GM18858 (cell line): ENCODE data around the gene WWC1.
"Not testable (repeated sequence)": the region's sequence is repeated elsewhere in the genome, so short reads cannot be mapped to it uniquely, and the experiment has no call there.

Source experiments
- ATAC-seq: cut with Tn5 transposase; IDR thresholded peaks from one replicate; pipeline ENCODE4 v1.9.1; 2021; ENCODE audit not compliant: unreplicated experiment

The WWC1 gene

DNA sequence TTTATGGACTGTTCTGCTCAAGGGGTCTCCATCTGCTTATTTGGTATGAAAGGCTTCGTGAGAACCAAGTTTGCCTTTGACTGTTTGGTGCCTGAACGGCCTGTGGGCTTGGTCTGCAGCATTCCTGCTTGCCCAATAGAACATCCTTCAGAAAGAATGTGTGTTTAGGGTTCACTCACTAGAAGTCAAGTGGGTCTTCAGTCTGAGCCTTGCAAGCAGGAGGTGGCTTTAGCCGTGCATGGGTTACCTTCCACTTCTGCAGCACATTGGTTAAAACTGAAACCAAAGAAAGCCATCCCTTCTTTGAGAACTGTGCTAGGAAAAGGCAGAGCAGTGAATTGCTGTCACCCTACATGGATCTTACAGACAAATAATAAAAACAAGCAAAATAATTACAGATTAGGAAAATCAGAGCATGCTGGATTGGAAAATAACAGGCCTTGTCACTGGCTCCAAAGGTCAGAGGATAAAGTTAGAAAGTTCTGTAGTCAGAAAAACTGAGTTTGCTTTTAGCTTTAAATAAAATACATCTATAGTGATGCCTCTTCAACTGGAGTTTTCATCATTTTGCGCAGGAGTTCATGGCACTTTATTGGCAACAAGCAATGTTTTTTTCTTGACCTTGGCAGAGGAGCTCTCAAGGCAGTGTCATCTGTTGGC, 16.6 kb downstream of the WWC1 start:
- no peak for ATAC-seq

GRCh38 chr5:168308976-168309598, 17.6 kb downstream of the WWC1 start:
- no peak for ATAC-seq

DNA sequence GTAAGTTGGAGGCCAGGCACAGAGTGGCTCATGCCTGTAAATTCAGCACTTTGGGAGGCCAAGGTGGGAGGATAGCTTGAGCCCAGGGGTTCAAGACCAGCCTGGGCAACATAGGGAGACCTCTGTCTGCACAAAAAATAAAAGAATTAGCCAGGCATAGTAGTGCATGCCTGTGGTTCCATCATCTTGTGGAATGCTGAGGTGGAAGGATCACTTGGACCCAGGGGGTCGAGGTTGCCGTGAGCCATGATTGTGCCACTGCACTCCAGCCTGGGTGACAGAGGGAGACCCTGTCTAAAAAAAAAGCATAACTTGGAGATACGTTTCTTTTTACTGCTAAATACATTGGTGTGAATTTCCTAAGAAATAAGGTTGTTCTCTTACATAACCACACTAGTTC, 19.1 kb downstream of the WWC1 start:
- not testable (repeated sequence) for ATAC-seq

DNA sequence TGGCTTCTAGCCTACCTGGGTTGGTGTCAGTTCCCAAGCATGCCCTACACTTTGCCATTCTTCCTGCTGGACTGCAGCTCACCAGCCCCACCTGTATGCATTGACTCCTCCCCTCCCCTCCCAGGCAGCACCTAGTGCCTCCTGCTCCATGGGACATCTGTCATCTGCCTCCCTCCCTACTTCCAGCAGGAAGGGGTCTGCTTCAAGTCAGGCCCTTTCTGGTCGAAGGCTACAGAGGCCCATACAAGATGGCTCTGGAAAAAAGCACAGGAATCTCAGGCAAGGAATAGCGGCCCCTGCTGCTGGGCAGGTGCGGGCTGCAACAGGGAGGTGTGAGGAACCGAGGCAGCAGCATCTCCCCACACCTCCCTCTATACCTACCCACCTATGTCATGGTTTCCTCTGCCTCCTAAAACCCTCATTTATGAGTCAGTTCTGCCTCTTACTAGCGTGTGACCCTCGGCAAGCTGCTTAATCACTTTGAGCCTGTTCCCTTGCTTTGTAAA, 19.7 kb downstream of the WWC1 start:
- ATAC-seq, result no peak

- ATAC-seq, result no peak
Observed at GRCh38 chr5:168312606-168313295, 21.3 kb downstream of the WWC1 start.

DNA sequence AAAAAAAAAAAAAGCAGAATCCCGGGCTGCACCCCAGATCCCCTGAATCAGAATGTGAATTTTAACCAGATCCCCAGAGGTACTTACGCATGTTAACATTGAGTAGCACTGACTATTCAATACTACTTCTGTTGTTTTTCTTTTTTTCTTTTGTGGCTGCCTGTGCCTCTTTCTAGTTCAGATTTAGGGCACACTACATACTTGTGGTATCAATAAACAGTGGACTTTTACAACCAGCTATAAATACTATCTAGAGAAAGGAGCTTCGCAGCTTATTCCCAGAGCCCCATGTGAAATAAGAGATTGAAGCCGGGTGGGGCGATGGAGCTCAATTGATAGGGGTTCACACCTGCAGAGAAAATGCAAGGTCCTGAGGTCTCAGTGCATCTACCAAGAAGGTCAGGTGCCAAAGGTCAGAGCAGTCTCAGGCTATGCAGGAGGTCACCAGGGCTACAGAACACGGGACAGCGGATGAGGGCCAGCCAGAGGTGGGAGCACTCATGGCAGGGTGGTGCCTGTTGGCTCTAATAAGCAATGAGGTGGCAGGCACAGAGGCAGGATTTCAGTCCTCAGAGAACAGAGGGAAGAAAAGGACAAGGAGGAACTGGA, 22.3 kb downstream of the WWC1 start:
- ATAC-seq, result no peak

DNA sequence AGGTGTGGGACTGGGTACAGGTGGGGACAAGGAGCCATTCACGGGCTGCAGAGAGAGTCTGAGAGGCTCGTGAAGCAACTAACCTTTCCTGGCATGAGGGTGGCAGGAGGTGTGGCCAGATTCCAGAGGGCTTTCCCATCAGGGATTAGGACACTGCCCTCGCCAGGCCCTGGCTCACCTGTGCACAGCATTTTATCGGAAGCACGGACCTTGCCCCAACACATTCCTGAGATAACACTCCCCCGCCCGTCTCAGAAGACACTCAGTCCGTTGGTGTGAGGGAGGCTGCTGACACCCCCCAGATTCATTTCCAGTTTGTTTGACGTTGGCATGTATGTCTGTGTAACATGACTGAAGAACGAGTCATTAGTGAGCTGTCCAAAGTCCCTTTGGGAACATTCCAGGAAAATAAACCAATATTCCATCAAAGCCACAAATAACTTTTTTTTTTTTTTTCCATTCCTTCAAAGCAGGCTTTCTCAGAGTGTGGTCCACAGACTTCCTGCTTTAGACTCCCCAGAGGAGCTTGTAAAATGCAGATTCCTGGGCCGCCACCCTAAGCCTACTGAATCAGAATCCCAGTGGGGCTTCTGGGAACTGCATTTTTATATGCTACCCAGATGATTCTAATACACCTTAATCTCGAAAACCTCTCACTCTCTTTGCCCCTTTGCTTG, 23.4 kb downstream of the WWC1 start:
- no peak for ATAC-seq

- no peak for ATAC-seq
Observed at GRCh38 chr5:168315416-168316138, 24.1 kb downstream of the WWC1 start.

DNA sequence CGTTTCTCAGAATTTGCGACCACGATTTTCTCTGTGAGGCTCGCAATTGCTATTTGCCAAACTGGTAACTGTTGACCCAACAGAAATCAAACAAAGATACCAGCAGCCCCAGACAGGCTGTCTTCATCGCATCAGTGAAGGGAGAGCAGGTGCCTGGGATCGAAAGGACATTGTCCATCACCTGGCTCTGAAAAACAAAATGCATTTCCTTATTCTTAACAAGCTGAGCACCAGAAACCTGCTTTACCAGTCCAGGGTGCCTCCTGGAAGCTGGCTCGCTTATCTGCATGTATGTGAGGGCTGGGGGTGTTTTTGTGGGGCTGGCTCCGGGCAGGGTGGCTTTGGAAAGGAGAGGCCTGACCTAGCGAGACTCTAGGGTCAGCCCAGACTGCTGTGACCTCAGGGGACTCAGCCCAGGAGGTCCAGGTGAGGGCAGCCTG, 24.7 kb downstream of the WWC1 start:
- ATAC-seq, result no peak

DNA sequence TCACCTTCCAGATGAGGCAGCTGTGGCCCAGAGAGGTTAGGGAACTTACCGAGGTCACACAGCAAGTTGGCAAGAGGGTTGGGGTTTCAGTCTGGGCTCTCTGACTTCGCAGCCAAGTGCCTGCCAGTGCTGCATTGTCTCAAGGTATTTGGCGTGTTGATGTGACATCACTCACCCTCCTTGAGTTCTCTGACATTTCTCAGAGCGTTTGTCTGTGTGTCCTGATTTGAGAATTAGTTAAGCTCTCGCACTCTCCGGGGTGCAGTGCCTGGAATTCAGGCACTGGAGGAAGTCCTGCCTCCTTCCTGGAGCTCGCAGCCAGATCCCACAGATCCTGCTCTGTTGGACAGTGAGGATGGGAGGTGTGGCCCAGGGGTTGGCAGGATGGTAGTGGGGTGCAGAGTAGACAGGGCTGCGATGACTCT, 25.7 kb downstream of the WWC1 start:
- no peak for ATAC-seq

DNA sequence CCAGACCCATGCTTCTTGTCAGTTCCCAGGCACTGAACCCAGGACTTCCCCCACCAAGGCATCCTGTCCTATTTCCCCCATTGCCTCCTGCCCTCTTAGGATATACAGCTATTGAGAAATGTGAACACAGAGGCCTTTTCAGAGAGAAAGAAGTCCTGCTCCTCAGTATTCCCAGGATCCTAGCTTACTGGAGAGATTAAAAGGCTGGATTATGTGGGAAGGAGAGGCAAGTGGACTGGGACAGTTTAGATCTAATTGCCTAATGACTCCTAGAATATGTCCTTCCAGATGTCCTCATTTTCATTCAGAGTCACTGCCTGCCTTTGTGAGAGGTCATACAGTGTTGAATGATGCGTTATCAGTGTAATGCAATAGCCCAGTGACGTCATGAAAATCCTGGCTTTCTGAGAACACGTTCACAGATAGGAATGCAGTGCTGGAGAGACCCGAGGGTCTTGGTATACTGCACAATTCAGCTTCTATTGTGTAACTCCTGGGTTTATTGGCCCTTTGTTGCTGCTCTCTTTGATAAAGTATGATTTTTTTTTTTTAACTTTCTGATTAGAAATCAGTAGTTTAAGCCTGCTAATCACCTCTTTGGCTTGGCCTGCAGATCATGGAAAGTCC, 26.2 kb downstream of the WWC1 start:
- ATAC-seq, result no peak

GRCh38 chr5:168318240-168318639, 26.8 kb downstream of the WWC1 start:
- ATAC-seq, result peak; percentile 51

DNA sequence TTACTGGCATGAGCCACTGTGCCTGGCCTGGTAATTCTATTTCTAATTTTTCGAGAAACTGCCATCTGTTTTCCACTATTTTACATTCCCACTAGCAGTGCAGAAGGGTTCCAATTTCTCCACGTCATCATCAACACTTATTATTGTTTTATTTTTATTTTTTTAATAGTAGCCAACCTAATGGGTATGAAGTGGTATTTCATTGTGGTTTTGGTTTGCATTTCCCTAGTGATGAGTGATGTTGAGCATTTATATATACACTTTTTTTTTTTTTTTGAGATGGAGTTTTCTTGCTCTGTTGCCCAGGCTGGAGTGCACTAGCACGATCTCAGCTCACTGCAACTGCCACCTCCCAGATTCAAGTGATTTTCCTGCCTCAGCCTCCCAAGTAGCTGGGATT, 28.3 kb downstream of the WWC1 start:
- no peak for ATAC-seq

- ATAC-seq, result no peak
Observed at GRCh38 chr5:168320805-168321204, 29.4 kb downstream of the WWC1 start.

- ATAC-seq, result no peak
Observed at GRCh38 chr5:168324859-168325630, 33.6 kb downstream of the WWC1 start.

DNA sequence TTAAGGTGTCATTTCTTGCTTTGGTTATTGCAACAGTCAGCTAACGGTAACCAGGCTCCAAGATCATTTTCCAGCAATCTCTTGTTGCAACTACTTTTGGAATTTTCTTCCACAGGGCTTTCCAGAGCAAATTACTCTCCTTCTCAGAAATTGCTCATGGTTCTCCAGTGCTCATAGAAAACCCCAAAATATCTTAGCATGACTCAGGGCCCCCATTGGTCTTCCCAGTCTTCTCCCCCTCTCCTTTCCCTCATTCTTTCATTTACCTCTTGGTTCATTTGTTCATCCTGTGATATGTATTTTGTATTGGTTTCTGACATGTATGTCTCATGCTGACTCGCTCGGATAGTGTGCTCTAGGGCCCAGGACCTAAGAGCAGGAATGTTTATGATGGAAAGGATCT, 35.6 kb downstream of the WWC1 start:
- ATAC-seq, result no peak

- no peak for ATAC-seq
Observed at GRCh38 chr5:168327451-168327850, 36.0 kb downstream of the WWC1 start.

GRCh38 chr5:168327994-168328393, 36.5 kb downstream of the WWC1 start:
- ATAC-seq, result no peak

GRCh38 chr5:168328814-168329213, 37.4 kb downstream of the WWC1 start:
- peak; percentile 74 for ATAC-seq
